K562 (cell line): ENCODE measurements around the gene REX1BD. TPM values are rescaled to one million over a fixed set of nuclear protein-coding genes. Genes with fewer than 3 reads are reported as not detected.
A peak's percentile ranks its signal among the peaks of the same experiment; 100 is the strongest.

Source experiments
- ATAC-seq: fragments of 200-7000 bp; cut with Tn5 transposase; 3 replicates; pipeline ENCODE4 v1.9.1; 2020; ENCODE audit warnings: moderate library complexity
- BruUV-seq: library from RNA; stranded (reverse); fragments of 400-500 nt; replicated peaks from 2 replicates; lab custom pipeline; 2021; lab: Mats Ljungman, UMichigan
- CTCF ChIA-PET: fragments of 300-600 bp; formaldehyde crosslinking; extraction: SDS; loops from one replicate; lab custom pipeline; 2021; ENCODE audit warnings: low intra/inter-chr PET ratio; lab: Yijun Ruan, JAX
- POLR2A ChIA-PET: fragments of 300-600, 350-650 bp; sonication (Branson Sonifier 250); formaldehyde crosslinking; extraction: SDS; loops from one replicate; lab custom pipeline; 2021; ENCODE audit warnings: antibody characterized with exemption, inconsistent platforms; lab: Yijun Ruan, JAX
- DNase-seq, 4 experiments: peaks; one replicate each; pipeline versions ENCODE4 v3.0.0 to v3.0.0-alpha.2; 2011 to 2018; ENCODE audit warnings: low spot score in 3 of 4, mixed read lengths in 3 of 4; ENCODE audit errors: extremely low read depth in 1 of 4
- FAIRE-seq: peaks from 2 replicates; lab custom pipeline; 2011; peaks lifted over from hg19 to GRCh38; lab: Jason Lieb, UNC
- H2AFZ ChIP-seq: 2 replicates; pipeline ENCODE4 v1.6.0; 2011; ENCODE audit warnings: low read depth, low read length, control low read depth, inconsistent platforms
- H3K27ac ChIP-seq: fragments of 200-600 bp; 3 replicates; pipeline ENCODE4 v1.8.0; 2011; ENCODE audit warnings: low read depth, mild to moderate bottlenecking, control low read depth, inconsistent platforms, low read length, moderate library complexity, mixed read lengths; ENCODE audit errors: extremely low read depth
- H3K27me3 ChIP-seq, 2 experiments: fragments of 300-600 bp in 1 of 2; 2 replicates in 1 of 2; 3 replicates in 1 of 2; pipeline versions ENCODE4 v1.6.0 to v1.8.0; 2011; ENCODE audit warnings: inconsistent platforms in 2 of 2, low read length in 2 of 2, mild to moderate bottlenecking in 1 of 2, mixed read lengths in 1 of 2, moderate library complexity in 1 of 2; ENCODE audit not compliant: control insufficient read depth in 2 of 2, insufficient read depth in 2 of 2
- H3K36me3 ChIP-seq: fragments of 300-600 bp; 3 replicates; pipeline ENCODE4 v1.8.0; 2011; ENCODE audit warnings: mild to moderate bottlenecking, low read length, inconsistent platforms; ENCODE audit not compliant: control insufficient read depth, insufficient read depth
- H3K4me1 ChIP-seq, 2 experiments: fragments of 200-600 bp in 1 of 2; replicated peaks in 1 of 2; 2 replicates in 1 of 2; 3 replicates in 1 of 2; pipeline versions ENCODE4 v1.5.1 to v1.8.0; 2011; ENCODE audit warnings: inconsistent platforms in 2 of 2, low read length in 2 of 2, mild to moderate bottlenecking in 1 of 2, mixed read lengths in 1 of 2, moderate library complexity in 1 of 2; ENCODE audit not compliant: control insufficient read depth in 2 of 2, insufficient read depth in 2 of 2
- H3K4me2 ChIP-seq: 2 replicates; pipeline ENCODE4 v1.6.1; 2011; ENCODE audit warnings: low read length, control low read depth, inconsistent platforms, mixed read lengths; ENCODE audit not compliant: insufficient read depth
- H3K4me3 ChIP-seq: fragments of 200-600 bp; sonication (generic), shearing (Covaris generic); 2 replicates; pipeline ENCODE4 v1.5.1; 2016; ENCODE audit warnings: control low read depth, inconsistent platforms
- H3K79me2 ChIP-seq: fragments of 200-600 bp; 3 replicates; pipeline ENCODE4 v1.8.0; 2011; ENCODE audit warnings: low read length, inconsistent platforms; ENCODE audit not compliant: control insufficient read depth, insufficient read depth
- H3K9ac ChIP-seq, 2 experiments: 2 replicates each; pipeline versions ENCODE4 v1.6.0 to v1.6.1; 2011; ENCODE audit warnings: low read depth in 2 of 2, low read length in 2 of 2, control low read depth in 1 of 2, inconsistent platforms in 1 of 2, mild to moderate bottlenecking in 1 of 2, mixed read lengths in 1 of 2; ENCODE audit not compliant: insufficient read depth in 1 of 2
- H3K9me1 ChIP-seq: one replicate; pipeline ENCODE4 v1.6.0; 2011; ENCODE audit warnings: inconsistent platforms, mild to moderate bottlenecking, low read length, moderate library complexity; ENCODE audit not compliant: control insufficient read depth, insufficient read depth
- H3K9me3 ChIP-seq: replicated peaks from 2 replicates; pipeline ENCODE4 v1.5.1; 2011; ENCODE audit warnings: low read depth, low read length, inconsistent platforms; ENCODE audit not compliant: control insufficient read depth, insufficient read depth
- H4K20me1 ChIP-seq: replicated peaks from 2 replicates; pipeline ENCODE4 v1.6.1; 2011; ENCODE audit warnings: low read length, inconsistent platforms, mixed read lengths; ENCODE audit not compliant: control insufficient read depth, insufficient read depth
- CLOCK ChIP-seq: fragments of 250-450 bp; sonication (Bioruptor Pico); IDR thresholded peaks from 2 replicates; pipeline ENCODE4 v1.4.0; 2020; ENCODE audit warnings: mild to moderate bottlenecking, moderate library complexity, borderline replicate concordance
- CTCF ChIP-seq, 3 experiments: IDR thresholded peaks in 2 of 3; conservative IDR thresholded peaks in 1 of 3; 2 replicates each; pipeline ENCODE4 v1.5.1; 2011 to 2012; ENCODE audit warnings: low read length in 3 of 3, mild to moderate bottlenecking in 3 of 3, control low read depth in 2 of 3, improper control_type of control experiment in 1 of 3, inconsistent platforms in 1 of 3, low read depth in 1 of 3, mixed read lengths in 1 of 3, moderate library complexity in 1 of 3; ENCODE audit not compliant: insufficient read depth in 2 of 3
- GABPA ChIP-seq: fragments of 200-800 bp; sonication (Bioruptor generic); conservative IDR thresholded peaks from 2 replicates; pipeline ENCODE4 v1.6.1; 2016; ENCODE audit warnings: low read depth, missing genetic modification characterization, missing compliant biosample characterization
- SRSF7 ChIP-seq: fragments of 200-400 bp; formaldehyde crosslinking; optimal IDR thresholded peaks from 2 replicates; pipeline ENCODE3; 2017; ENCODE audit warnings: mild to moderate bottlenecking, low read depth, low read length
- ZNF143 ChIP-seq: sonication (generic); formaldehyde crosslinking; IDR thresholded peaks from 2 replicates; pipeline ENCODE4 v1.9.0; 2022; ENCODE audit warnings: mild to moderate bottlenecking, missing genetic modification reagents
- ZNF655 ChIP-seq: fragments of 250-450 bp; sonication (Bioruptor Pico); IDR thresholded peaks from 2 replicates; pipeline ENCODE4 v1.5.0; 2021
- WGBS: fragments of 100-300 bp; shearing (Covaris generic); methylation state at CpG from one replicate; pipeline ENCODE4 v1.1.6; 2016; ENCODE audit warnings: low coverage, mixed read lengths; ENCODE audit not compliant: insufficient coverage; ENCODE audit errors: missing lambda C conversion rate; 5-methylcytosine and 5-hydroxymethylcytosine counted together
- in situ Hi-C: fragments of 300-500 bp; cut with MboI; formaldehyde crosslinking; loops from 4 replicates; pipeline ENCODE4 v1.15.0; 2018; ENCODE audit warnings: inconsistent platforms, mixed read lengths
- intact Hi-C: fragments of 100-400 bp; cut with micrococcal nuclease; formaldehyde crosslinking; loops from 2 replicates; pipeline ENCODE4 v1.14.2; 2022
- polyA plus RNA-seq, 8 experiments: library from polyadenylated mRNA; depleted of rRNA in 4 of 8; stranded (reverse) in 5 of 8; unstranded in 3 of 8; fragments of >200 nt; fragmentation: Nextera tagmentation in 2 of 8; fragmentation: Illumina TruSeq in 1 of 8; extraction: Ambion mirVana in 2 of 8; extraction: Trizol in 1 of 8; gene quantifications; 2 replicates each; pipeline versions ENCODE4 v1.2.1 to v1.2.3, GENCODE V29; 2011 to 2014; ENCODE audit warnings: inconsistent platforms in 1 of 8, missing spikeins in 1 of 8
- total RNA-seq, 7 experiments: library from RNA; depleted of rRNA in 6 of 7; stranded (reverse); fragments of >200 nt in 6 of 7; fragmentation: Illumina TruSeq in 2 of 7; extraction: Trizol in 2 of 7; gene quantifications; 2 replicates each; pipeline versions ENCODE4 v1.2.1 to v1.2.3, GENCODE V29; 2011 to 2021; ENCODE audit warnings: low replicate concordance in 1 of 7

The REX1BD gene
- total and polyA plus RNA-seq, 9 of the 15 experiments (the other 6 are each of a cell fraction or from before 2014, with no cell fraction given), result 1.9 to 136 (median 13.8) TPM

- no peak overlapping the region for H3K4me2 ChIP-seq
- CTCF ChIA-PET, result no interaction called here
- BruUV-seq, result no TSS peak
- TF ChIP-seq ZNF143 (CRISPR knock-in tag) (no peak), SRSF7 (no peak), ZNF655 (CRISPR knock-in tag) (no peak), GABPA (no peak), CTCF (IDR thresholded peaks at IDR 0.05 in 2 of 3, conservative IDR thresholded peaks at IDR 0.05 in 1 of 3; ENCODE audit: insufficient read depth in 2 of 3, low read depth in 1 of 3, low read length in 3 of 3) (peak; percentile 48 to 59 (median 49); a peak in 5 of 6 replicates), CLOCK (CRISPR knock-in tag) (no peak)
Observed at GRCh38 chr19:18603255-18603957, 14.8 kb downstream of the REX1BD start.

More at GRCh38 chr19:18603255-18603957, 14.8 kb downstream of the REX1BD start:
- peaks cover 11% of the 10 kb centered on the region for H4K20me1 ChIP-seq
- no peaks in the 10 kb centered on the region for H3K9me1 ChIP-seq
- H3K27me3 ChIP-seq, result peaks cover 19 to 36% of the 10 kb centered on the region in 2 experiments
- FAIRE-seq (peak; percentile 72), ATAC-seq (peak; percentile 93), DNase-seq (peak; percentile 49 to 67 (median 58))
- peaks cover 0 to 53% of the 10 kb centered on the region in 2 experiments; a peak in 2 of 5 replicates for H3K4me1 ChIP-seq
- POLR2A ChIA-PET, result interaction anchor here (0.7 to 1.5 kb wide), 2 partner anchors 11 to 158 kb away, joined by 3 to 4 read pairs; no protein-coding TSS in a partner anchor
- 12% methylated on average over 13 of the region's 32 CpGs for WGBS
- in situ Hi-C loops (no loop called here), intact Hi-C loops (no loop called here)
- H3K27ac ChIP-seq, result no peak overlapping the region
- no peaks in the 10 kb centered on the region for H3K9me3 ChIP-seq
- H3K79me2 ChIP-seq, result no peaks in the 10 kb centered on the region
- H2AFZ ChIP-seq, result no peak overlapping the region
- H3K4me3 ChIP-seq, result no peak overlapping the region
- H3K36me3 ChIP-seq, result no peaks in the 10 kb centered on the region
- no peak overlapping the region for H3K9ac ChIP-seq
